SK-N-MC (cell line): Measurements from ENCODE around the gene ZNF654.

ENCODE experiments used
- EZH2 ChIP-seq: fragments of 200-600 bp; sonication (generic); IDR thresholded peaks from one replicate; pipeline ENCODE4 v1.6.1; 2017; ENCODE audit warnings: antibody characterized with exemption
- POLR2AphosphoS5 ChIP-seq: IDR thresholded peaks from 2 replicates; pipeline ENCODE4 v1.6.1; 2012; ENCODE audit warnings: mild to moderate bottlenecking, low read depth, low read length, borderline replicate concordance

DNA sequence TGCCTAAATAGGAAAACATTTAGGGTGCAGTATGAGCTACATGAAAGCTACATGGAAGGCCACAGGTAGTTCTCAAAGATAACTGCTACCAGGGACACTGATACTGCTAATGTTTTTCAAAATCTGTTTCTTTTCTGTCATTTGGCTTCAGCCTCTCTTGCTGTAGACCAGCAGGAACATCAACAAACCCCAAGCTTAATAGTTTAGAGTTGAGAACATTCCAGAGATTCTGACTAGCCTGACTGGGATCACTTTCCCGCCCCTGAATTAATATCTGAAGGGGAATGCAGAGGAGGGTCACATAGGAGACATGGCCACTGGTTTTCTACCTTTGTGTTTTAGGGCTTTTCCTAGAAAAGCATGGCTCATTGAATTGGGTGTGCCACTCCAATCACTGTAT is 73.8 kb downstream of the ZNF654 start:
- TF ChIP-seq POLR2AphosphoS5 (no peak), EZH2 (no peak)
